HG03378 (cell line): ENCODE measurements around the gene MATCAP1.

Experiments
- ATAC-seq: cut with Tn5 transposase; IDR thresholded peaks from one replicate; pipeline ENCODE4 v1.9.1; 2021; ENCODE audit warnings: mild to moderate bottlenecking, moderate library complexity; ENCODE audit not compliant: unreplicated experiment

Gene MATCAP1

GRCh38 chr16:67158637-67159600, 24.8 kb downstream of the MATCAP1 start:
- peak; percentile 37 for ATAC-seq

GRCh38 chr16:67157892-67158635, 25.7 kb downstream of the MATCAP1 start:
- ATAC-seq, result no peak

- ATAC-seq, result no peak
These were observed 26.5 kb downstream of the MATCAP1 start for GRCh38 chr16:67157106-67157748.

GRCh38 chr16:67156143-67156844, 27.5 kb downstream of the MATCAP1 start:
- no peak for ATAC-seq

- ATAC-seq, result no peak
These were observed 28.2 kb downstream of the MATCAP1 start for GRCh38 chr16:67155295-67156142.

GRCh38 chr16:67154578-67155294, 29.0 kb downstream of the MATCAP1 start:
- ATAC-seq, result no peak

- ATAC-seq, result no peak
These were observed 32.2 kb downstream of the MATCAP1 start for GRCh38 chr16:67151431-67152097.

GRCh38 chr16:67150833-67151396, 32.8 kb downstream of the MATCAP1 start, which contains the start of gene B3GNT9:
Gene B3GNT9, minus strand, starts transcription at chr16:67150998. Its CDS starts 513 bp downstream, at chr16:67150485.
- no peak for ATAC-seq

- no peak for ATAC-seq
These were observed 33.5 kb downstream of the MATCAP1 start for GRCh38 chr16:67150047-67150832.

- ATAC-seq, result no peak
These were observed 34.3 kb downstream of the MATCAP1 start for GRCh38 chr16:67149276-67150046.

- ATAC-seq, result no peak
These were observed 35.0 kb downstream of the MATCAP1 start for GRCh38 chr16:67148656-67149275.

GRCh38 chr16:67148221-67148620, 35.5 kb downstream of the MATCAP1 start:
- no peak for ATAC-seq

- no peak for ATAC-seq
These were observed 36.2 kb downstream of the MATCAP1 start for GRCh38 chr16:67147437-67148140.

- ATAC-seq, result no peak
These were observed 37.0 kb downstream of the MATCAP1 start for GRCh38 chr16:67146523-67147357.

- ATAC-seq, result no peak
These were observed 38.0 kb downstream of the MATCAP1 start for GRCh38 chr16:67145746-67146145.
